ENCODE measurements around the gene EPHB2.

GRCh38 chr1:22848405-22848804 lies 137.8 kb downstream of the EPHB2 start:
- no peak for TF ChIP-seq CTCF (IDR thresholded peaks at IDR 0.05)
- TF ChIP-seq EP300 (IDR thresholded peaks at IDR 0.05), result no peak

Data from suprapubic skin (tissue), 3 donors.